GM21381 (cell line): ENCODE measurements around the gene CEP135.
"Not testable (repeated sequence)": the region's sequence is repeated elsewhere in the genome, so short reads cannot be mapped to it uniquely, and the experiment has no call there.

Source experiments
- ATAC-seq: cut with Tn5 transposase; IDR thresholded peaks from one replicate; pipeline ENCODE4 v1.9.1; 2021; ENCODE audit warnings: mild to moderate bottlenecking, moderate library complexity; ENCODE audit not compliant: unreplicated experiment

Gene CEP135

DNA sequence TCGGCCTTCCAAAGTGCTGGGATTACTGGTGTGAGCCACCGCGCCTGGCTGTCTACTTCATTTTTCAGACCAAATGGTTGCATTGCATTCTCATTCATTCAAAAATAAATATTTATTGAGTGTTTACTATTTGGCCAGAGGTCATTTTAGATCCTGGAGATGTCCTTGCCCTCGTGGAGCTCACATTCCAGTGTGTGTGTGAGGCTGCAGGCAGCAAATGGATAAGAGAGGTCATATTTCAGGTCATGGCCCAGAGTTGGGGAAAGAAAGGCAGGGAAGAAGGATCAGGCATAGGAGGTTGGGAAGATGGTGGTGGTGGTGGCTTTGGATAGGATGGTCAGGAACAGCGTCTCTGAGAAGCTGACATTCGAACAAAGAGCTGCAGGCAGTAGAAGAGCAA lies 119.1 kb downstream of the CEP135 start:
- no peak for ATAC-seq

DNA sequence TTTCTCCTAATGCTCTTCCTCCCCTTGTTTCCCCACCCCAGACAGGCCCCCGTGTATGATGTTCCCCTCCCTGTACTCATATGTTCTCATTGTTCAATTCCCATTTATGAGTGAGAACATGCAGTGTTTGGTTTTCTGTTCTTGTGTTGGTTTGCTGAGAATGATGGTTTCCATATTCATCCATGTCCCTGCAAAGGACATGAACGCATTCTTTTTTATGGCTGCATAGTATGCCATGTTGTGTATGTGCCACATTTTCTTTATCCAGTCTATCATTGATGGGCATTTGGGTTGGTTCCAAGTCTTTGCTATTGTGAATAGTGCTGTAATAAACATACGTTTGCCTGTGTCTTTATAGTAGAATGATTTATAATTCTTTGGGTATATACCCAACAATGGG lies 124.0 kb downstream of the CEP135 start:
- ATAC-seq = not testable (repeated sequence)

DNA sequence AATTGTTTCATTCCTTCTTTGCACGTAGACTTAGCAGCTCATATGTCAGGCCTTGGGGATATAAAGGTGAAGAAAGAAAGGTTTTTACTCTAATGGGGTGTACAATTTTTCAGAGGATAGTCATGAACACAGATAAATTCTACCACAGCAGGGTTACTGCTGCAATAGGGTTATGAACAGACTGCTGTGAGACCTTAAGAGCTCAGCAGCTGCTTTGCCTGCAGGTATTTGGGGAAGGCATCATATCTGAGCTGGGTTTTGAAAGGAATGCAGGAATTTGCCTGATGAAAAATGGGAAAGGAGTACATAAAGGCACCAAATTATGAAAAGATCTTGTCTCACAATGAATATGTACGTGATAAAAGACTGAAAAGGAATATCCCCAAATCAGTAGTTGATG lies 128.9 kb downstream of the CEP135 start:
- no peak for ATAC-seq

DNA sequence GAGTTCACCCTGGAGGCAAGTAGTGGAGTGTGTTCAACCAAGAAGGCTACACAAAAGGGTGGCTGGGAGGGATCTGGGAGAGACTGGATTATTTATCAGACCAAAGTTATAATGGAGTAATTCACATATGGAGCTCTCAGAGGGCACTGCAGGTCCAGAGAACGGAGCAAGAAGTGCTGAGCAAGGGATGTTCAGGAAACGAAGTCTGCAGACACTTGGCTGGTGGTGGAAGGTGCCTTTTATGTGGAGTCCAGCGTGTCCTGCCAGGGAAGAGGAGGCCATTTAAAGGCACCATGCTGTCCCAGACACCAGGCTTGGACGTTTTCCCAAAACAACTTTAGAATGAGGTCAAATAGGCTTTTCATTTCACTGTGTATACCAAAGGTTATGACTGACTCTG lies 130.1 kb downstream of the CEP135 start:
- no peak for ATAC-seq

DNA sequence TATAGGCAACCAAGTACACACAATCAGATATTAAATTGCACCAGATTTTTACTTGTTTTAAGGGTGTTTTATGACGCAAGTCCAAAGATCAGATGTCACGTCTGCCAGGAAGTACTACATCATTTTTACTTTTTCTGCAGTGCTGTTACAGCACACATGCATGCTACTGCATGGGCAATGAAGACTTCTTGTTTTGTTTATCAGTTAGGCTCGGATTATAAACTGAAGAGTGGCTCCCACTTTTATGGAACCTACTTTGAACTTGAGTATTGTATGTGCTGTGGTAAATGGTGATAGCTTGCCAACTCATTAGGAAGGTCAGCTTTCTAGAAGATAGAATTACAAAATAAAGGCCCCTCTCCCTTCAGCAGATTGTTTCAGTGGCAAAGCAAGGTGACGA lies 131.6 kb downstream of the CEP135 start:
- no peak for ATAC-seq

DNA sequence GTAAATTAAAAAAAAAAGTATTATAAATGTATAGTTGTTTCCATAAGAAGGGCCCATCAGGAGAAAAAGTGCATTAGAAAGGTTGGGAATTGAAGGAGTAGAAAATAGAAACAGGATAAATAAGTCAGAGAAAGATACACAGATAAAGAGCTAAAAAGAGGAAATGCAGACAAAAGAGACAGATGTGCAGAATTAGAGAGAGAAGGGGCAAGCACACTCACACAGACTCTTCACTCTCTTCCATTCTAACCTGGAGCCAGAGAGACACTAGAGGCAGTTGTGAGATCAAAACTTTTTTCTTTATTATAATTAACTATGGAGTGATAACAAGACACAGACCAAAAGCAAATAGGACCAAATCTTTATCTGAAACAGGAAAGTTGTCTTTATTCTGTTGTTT lies 134.1 kb downstream of the CEP135 start:
- ATAC-seq = no peak
